ENCODE results near the gene ANKRD28.

DNA sequence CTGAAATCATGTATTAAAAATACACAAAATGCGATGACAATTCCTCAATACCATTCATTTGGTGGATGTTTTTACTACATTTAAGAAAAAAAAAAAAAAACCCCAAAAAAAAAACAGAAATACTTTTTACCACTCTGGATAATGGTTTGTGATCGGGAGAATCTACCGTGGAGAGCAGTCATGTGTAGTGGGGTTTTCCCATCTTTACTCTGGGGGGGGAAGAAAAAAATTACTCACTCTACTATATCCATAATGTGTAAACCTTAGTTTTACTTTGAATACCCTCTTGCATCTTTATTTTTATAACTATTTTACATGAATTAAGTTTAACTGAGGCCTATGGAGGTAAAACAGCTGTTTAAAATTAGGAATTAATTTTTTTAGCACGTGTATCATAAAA, 83.3 kb downstream of the ANKRD28 start:
- TF ChIP-seq POLR2A (IDR thresholded peaks at IDR 0.05): no peak
- TF ChIP-seq, protein P1, sequence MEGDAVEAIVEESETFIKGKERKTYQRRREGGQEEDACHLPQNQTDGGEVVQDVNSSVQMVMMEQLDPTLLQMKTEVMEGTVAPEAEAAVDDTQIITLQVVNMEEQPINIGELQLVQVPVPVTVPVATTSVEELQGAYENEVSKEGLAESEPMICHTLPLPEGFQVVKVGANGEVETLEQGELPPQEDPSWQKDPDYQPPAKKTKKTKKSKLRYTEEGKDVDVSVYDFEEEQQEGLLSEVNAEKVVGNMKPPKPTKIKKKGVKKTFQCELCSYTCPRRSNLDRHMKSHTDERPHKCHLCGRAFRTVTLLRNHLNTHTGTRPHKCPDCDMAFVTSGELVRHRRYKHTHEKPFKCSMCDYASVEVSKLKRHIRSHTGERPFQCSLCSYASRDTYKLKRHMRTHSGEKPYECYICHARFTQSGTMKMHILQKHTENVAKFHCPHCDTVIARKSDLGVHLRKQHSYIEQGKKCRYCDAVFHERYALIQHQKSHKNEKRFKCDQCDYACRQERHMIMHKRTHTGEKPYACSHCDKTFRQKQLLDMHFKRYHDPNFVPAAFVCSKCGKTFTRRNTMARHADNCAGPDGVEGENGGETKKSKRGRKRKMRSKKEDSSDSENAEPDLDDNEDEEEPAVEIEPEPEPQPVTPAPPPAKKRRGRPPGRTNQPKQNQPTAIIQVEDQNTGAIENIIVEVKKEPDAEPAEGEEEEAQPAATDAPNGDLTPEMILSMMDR (IDR thresholded peaks at IDR 0.05): no peak
